DOHH2 (cell line): Measurements from ENCODE around the gene RAP1GDS1.

Experiments
- H3F3A ChIP-seq: fragments of 200-600 bp; sonication (generic), shearing (Covaris generic); 2 replicates; pipeline ENCODE4 v1.6.0; 2016; ENCODE audit warnings: antibody characterized with exemption, mild to moderate bottlenecking; ENCODE audit not compliant: control insufficient read depth, insufficient read depth
- H3K27ac ChIP-seq: fragments of 200-600 bp; sonication (generic); 2 replicates; pipeline ENCODE4 v1.5.1; 2014; ENCODE audit warnings: low read depth, mild to moderate bottlenecking, low read length, moderate library complexity
- H3K27me3 ChIP-seq: fragments of 200-600 bp; sonication (generic); 2 replicates; pipeline ENCODE4 v1.6.1; 2014; ENCODE audit warnings: mild to moderate bottlenecking, low read length, mixed read lengths; ENCODE audit not compliant: control insufficient read depth
- H3K36me3 ChIP-seq: fragments of 200-600 bp; sonication (generic); 2 replicates; pipeline ENCODE4 v1.6.1; 2014; ENCODE audit warnings: mild to moderate bottlenecking, low read length, moderate library complexity, mixed read lengths; ENCODE audit not compliant: control insufficient read depth
- H3K4me1 ChIP-seq: fragments of 200-600 bp; sonication (generic); 2 replicates; pipeline ENCODE4 v1.6.1; 2014; ENCODE audit warnings: mild to moderate bottlenecking, low read length, mixed read lengths; ENCODE audit not compliant: control insufficient read depth
- H3K4me2 ChIP-seq: fragments of 200-600 bp; sonication (generic); 2 replicates; pipeline ENCODE4 v1.6.0; 2014; ENCODE audit warnings: mild to moderate bottlenecking, low read length, moderate library complexity
- H3K4me3 ChIP-seq: fragments of 200-600 bp; sonication (generic); 2 replicates; pipeline ENCODE4 v1.5.1; 2014; ENCODE audit warnings: mild to moderate bottlenecking, low read length, mixed read lengths
- H3K79me2 ChIP-seq: fragments of 200-600 bp; sonication (generic); 2 replicates; pipeline ENCODE4 v1.6.1; 2014; ENCODE audit warnings: mild to moderate bottlenecking, low read length, mixed read lengths; ENCODE audit not compliant: control insufficient read depth
- H3K9me2 ChIP-seq: fragments of 200-600 bp; sonication (generic); replicated peaks from 2 replicates; pipeline ENCODE4 v1.6.1; 2014; ENCODE audit warnings: mild to moderate bottlenecking, low read length, mixed read lengths; ENCODE audit not compliant: control insufficient read depth
- H3K9me3 ChIP-seq: fragments of 200-600 bp; sonication (generic); 2 replicates; pipeline ENCODE4 v1.6.1; 2014; ENCODE audit warnings: antibody characterized with exemption, low read length, mixed read lengths; ENCODE audit not compliant: control insufficient read depth, insufficient read depth
- H4K20me1 ChIP-seq: fragments of 200-600 bp; sonication (generic); 2 replicates; pipeline ENCODE4 v1.6.0; 2014; ENCODE audit warnings: low read depth, mild to moderate bottlenecking, antibody characterized with exemption, low read length, moderate library complexity; ENCODE audit not compliant: control insufficient read depth, insufficient read depth
- CTCF ChIP-seq: fragments of 200-600 bp; sonication (generic); IDR thresholded peaks from one replicate; pipeline ENCODE4 v1.5.1; 2014; ENCODE audit warnings: antibody characterized with exemption, mild to moderate bottlenecking, low read depth, low read length; ENCODE audit not compliant: poor library complexity, severe bottlenecking
- EZH2phosphoT487 ChIP-seq: fragments of 200-600 bp; sonication (generic); IDR thresholded peaks from 2 replicates; pipeline ENCODE4 v1.6.1; 2017; ENCODE audit warnings: borderline replicate concordance, mild to moderate bottlenecking, antibody characterized with exemption, low read length, moderate library complexity, mixed read lengths

RAP1GDS1 gene

GRCh38 chr4:98482847-98483806 lies 221.9 kb downstream of the RAP1GDS1 start:
- Histone ChIP-seq H3K4me3 (no peak overlapping the region), H3K4me2 (no peak overlapping the region), H3K79me2 (no peaks in the 10 kb centered on the region), H3K27me3 (no peaks in the 10 kb centered on the region), H3K36me3 (no peaks in the 10 kb centered on the region), H3K27ac (no peak overlapping the region), H3K9me3 (no peaks in the 10 kb centered on the region), H3K4me1 (peaks cover 4% of the 10 kb centered on the region; the same call in 1 of the 2 replicates), H3K9me2 (no peaks in the 10 kb centered on the region), H4K20me1 (no peaks in the 10 kb centered on the region), H3F3A (no peaks in the 10 kb centered on the region)
- TF ChIP-seq EZH2phosphoT487 (no peak), CTCF (no peak)

GRCh38 chr4:98484031-98484430 lies 222.8 kb downstream of the RAP1GDS1 start:
- H3F3A ChIP-seq, result no peaks in the 10 kb centered on the region
- H3K36me3 ChIP-seq, result no peaks in the 10 kb centered on the region
- H3K27ac ChIP-seq, result no peak overlapping the region
- H3K9me2 ChIP-seq, result no peaks in the 10 kb centered on the region
- no peak for TF ChIP-seq EZH2phosphoT487
- no peak for TF ChIP-seq CTCF
- H3K27me3 ChIP-seq, result no peaks in the 10 kb centered on the region
- H3K79me2 ChIP-seq, result no peaks in the 10 kb centered on the region
- H4K20me1 ChIP-seq, result no peaks in the 10 kb centered on the region
- H3K9me3 ChIP-seq, result no peaks in the 10 kb centered on the region
- no peak overlapping the region for H3K4me3 ChIP-seq
- peaks cover 4% of the 10 kb centered on the region; the same call in 1 of the 2 replicates for H3K4me1 ChIP-seq
- H3K4me2 ChIP-seq, result no peak overlapping the region

GRCh38 chr4:98485816-98486345 lies 224.7 kb downstream of the RAP1GDS1 start:
- Histone ChIP-seq H3K36me3 (no peaks in the 10 kb centered on the region), H3K4me2 (no peak overlapping the region), H3K27me3 (no peaks in the 10 kb centered on the region), H3K9me3 (no peaks in the 10 kb centered on the region), H3K79me2 (no peaks in the 10 kb centered on the region), H3K27ac (no peak overlapping the region), H3F3A (no peaks in the 10 kb centered on the region), H3K4me3 (no peak overlapping the region), H4K20me1 (no peaks in the 10 kb centered on the region), H3K4me1 (peaks cover 4% of the 10 kb centered on the region; the same call in 1 of the 2 replicates), H3K9me2 (no peaks in the 10 kb centered on the region)
- no peak for TF ChIP-seq CTCF
- TF ChIP-seq EZH2phosphoT487, result no peak
